DMS114 treated with DMSO at 0.1 percent for 48 hours (cell line): ENCODE results near the gene KIF1B.

ENCODE experiments used
- DNase-seq: peaks from one replicate; lab custom pipeline; 2025; ENCODE audit not compliant: unreplicated experiment; lab: John Stamatoyannopoulos, UW

Gene KIF1B

DNA sequence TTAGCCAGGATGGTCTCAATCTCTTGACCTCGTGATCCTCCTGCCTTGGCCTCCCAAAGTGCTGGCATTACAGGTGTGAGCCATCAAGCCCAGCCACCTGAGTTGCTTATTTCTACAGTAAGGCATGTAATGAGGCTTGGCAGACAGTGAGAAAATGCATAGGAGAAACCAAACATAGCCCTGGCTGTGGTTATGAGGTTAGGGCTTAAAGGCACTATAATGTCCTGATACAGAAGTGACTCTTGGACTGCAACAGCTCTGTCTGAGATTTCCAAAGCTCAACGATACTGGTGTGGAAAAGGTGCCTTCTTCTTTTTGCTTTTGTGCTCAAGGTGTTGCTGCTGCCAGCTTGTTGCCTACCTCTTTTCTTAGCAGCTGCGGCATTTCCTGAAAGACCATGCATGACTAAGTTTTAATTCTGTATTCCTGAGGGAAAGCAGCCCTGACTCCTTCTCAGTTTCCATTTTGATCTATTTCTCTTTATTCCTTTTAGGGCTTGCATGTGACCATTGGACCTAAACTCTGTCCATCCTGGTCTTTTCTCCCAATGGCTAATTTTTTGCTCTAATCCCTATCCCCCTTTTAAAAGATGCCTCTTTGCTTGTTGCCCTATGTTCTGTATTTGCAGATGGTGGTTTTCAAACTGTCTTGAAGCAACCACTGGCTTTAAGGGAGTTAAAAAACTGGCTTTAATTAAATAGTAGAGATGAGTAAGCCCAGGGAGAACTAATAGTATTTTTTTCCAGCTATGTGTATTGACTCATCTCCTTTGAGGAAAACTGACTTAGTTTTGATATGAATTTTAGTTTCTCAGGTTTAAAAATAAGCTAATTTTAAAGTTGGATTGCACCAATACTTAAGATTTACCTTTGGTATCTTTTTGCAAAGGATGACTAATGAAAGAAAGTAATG is 70.3 kb downstream of the KIF1B start:
- no peak for DNase-seq

DNA sequence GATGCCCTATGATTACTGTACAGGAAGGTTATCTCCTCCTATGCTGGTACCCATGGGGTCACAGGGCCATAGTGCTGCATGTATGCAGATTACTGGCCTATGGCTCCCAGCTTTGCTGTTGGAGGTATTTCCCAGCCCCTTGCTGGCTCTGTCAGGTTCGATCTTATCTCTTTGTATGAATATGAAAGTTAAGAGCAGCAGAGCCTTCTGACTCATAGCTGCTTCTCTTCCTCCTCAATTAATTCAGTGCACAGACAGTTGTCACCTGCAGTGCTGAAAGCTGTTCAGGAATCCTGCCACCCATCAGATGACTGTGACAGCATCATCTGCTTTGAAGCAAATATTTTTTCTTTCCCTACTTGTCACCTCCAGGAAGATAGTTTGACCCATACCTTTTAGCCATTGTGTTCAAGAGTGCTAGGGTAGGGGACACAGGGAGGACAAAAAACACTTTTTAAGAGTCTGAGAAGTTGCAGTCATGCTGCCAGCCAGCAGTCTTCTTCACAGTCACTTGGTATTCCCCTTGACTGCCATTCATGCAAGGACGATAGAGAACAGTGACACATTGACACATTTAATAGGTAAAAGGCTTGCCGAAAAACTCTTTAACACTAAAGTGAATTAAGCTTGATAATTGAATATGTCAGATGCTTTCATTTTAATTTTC is 73.1 kb downstream of the KIF1B start:
- DNase-seq: no peak

GRCh38 chr1:10286244-10286643 is 75.9 kb downstream of the KIF1B start:
- no peak for DNase-seq

DNA sequence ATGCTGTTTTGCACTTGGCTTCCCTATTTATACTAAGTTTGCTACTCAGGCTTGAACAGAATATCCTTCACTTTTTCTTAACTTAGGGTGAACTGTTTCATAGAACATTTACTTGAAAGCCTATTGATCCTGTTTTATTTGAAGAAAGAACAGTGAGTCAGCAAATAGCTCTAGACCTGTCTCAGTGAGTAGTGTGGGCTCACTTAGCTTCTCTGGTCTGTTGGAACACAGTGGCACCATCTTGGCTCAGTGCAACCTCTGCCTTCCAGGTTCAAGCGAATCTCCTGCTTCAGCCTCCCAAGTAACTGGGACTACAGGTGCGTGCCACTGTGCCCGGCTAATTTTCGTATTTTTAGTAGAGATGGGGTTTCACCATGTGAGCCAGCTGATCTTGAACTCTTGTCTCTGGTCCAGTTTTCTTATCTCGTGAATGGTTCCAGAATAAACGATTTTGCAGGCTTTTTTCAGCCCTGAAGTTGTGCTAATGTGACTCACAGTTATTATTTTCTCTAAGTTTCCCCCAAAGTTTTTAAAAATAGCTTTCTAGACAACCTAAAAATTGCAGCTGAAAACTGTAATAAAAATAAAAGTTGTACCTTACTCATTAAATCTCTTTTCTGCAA is 76.8 kb downstream of the KIF1B start:
- DNase-seq: no peak

DNA sequence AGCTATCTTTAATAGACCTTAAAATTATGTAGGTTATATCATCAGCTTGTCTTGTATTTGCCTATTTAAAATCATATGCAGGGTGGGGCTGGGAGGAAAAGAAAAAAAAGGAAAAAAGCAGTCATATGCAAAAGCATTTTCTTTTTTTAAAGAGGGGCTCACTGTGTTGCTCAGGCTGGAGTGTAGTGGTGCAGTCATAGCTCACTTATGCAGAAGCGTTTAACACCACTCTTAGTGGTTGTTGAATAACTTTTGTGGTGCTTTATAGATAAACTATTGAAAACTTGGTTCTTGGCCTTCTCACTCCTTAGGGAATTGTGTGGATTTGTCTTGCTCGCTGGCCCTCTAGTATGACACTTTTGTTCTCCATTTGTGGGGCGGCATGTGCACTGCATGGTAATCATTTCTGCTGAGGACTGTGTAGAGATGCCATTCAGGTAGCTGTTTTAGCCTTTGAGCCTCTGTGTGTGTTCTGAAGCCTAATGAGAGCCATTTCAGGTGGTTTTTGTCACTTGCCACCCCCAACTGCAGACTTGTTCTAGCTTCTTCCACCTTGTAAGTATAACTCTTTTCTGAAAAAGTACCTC is 77.8 kb downstream of the KIF1B start:
- DNase-seq: no peak

GRCh38 chr1:10291705-10292104 is 81.3 kb downstream of the KIF1B start:
- no peak for DNase-seq

GRCh38 chr1:10292188-10292587 is 81.8 kb downstream of the KIF1B start:
- no peak for DNase-seq

GRCh38 chr1:10295481-10296085 is 85.2 kb downstream of the KIF1B start:
- DNase-seq: no peak

DNA sequence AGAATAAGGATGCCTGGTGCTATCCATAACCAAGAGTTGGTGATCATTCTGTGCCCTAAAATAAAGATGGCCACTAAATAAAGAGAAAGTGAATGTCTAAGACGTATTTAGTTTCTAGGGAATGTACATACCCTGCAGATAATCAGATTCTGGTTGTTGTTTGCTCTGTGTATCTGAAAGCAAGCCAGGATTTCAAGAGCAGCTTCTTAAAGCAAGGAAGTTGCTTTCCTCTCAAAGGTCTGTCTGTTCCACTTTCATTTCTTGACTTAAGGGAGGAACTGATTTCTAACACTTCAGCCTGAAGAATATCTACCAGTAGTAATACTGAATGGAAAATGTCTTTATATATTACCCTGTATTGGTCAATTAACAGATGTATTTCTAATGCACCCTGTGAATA is 88.8 kb downstream of the KIF1B start:
- DNase-seq: no peak

DNA sequence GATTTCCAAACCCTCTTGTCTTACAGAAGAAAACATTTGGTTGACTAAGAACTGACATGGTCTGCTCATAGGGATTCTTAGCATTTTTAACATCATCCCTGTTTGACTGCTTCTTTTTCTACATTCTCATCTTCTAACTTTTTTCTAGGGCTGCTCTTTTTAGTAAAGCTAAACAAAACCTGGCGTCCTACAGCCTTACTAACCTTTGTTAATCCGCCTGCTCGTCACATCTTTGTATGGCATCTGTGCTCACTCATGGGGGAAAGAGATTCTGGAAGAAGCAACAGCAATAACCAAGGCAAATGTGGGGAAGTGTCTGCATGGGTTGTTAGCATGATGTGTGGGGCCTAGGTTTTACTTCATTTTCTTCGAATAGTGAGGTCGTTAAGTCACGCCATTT is 92.0 kb downstream of the KIF1B start:
- DNase-seq: no peak

DNA sequence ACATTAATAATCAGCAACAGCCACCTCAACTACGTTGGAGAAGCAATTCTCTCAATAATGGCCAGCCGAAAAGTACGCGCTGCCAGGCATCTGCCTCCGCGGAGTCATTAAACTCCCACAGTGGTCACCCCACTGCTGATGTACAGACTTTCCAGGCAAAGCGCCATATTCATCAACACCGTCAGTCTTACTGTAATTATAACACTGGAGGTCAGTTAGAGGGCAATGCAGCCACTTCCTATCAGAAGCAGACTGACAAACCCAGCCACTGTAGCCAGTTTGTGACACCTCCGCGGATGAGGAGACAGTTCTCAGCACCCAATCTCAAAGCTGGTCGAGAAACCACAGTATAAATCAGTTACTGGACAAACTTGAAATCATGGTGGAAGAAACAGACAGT is 93.9 kb downstream of the KIF1B start:
- no peak for DNase-seq

GRCh38 chr1:10306435-10306834 is 96.1 kb downstream of the KIF1B start:
- no peak for DNase-seq

- no peak for DNase-seq
Measured at GRCh38 chr1:10308001-10308400, 97.6 kb downstream of the KIF1B start.

DNA sequence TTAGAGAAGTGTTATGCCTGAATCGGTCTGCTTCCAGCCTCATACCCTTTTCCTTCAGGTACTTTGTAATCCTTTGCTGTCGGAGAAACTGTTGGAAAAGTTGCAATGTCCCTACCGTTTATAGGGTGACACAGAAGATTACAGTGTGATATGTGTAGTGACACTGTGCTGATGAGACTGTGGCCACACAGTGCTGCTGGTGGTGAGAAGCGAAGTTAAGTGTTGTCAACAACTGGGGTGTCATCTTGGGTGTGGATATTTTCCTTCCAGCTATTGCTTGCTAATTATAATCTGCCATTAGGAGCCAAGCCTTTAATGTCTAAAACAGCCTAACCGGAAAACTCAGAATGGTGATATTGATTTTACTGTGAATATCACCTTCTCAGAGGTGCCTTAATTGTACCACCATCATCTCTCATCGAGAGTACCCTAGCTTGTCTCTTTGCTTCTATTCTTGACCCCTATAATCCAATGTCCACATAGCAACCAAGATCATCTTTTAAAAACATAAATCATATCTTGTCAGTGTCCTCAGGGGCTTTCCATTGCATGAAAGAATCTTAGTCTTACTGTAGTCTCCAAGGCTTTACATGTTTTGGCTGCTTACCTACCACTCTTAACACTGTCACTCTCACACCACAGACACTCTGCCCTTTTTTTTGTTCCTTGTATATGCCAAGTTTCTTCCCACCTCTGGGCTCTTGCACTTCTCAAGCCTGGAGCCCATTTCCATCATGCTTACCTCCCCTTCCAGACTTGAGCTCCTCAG is 99.1 kb downstream of the KIF1B start:
- no peak for DNase-seq

- no peak for DNase-seq
Measured at GRCh38 chr1:10316752-10317151, 106.4 kb downstream of the KIF1B start.

DNA sequence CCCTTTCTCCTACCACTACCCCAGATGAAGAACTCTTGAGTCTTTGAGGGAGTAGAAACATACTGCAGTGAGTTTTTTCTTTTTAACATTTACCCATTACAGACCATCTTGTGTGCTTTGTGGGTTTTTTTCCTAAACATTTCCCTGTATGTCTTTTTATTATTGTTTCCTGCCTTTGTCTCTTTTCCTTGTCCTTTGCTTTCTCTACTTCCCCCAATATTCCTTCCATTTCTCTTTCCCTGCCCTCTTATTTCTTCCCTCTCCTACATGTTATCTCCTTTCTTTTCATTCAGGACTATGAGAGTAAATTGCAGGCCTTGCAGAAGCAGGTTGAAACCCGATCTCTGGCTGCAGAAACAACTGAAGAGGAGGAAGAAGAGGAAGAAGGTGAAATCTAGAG is 109.4 kb downstream of the KIF1B start:
- DNase-seq: no peak

- DNase-seq: no peak
Measured at GRCh38 chr1:10320336-10320735, 110.0 kb downstream of the KIF1B start.

DNA sequence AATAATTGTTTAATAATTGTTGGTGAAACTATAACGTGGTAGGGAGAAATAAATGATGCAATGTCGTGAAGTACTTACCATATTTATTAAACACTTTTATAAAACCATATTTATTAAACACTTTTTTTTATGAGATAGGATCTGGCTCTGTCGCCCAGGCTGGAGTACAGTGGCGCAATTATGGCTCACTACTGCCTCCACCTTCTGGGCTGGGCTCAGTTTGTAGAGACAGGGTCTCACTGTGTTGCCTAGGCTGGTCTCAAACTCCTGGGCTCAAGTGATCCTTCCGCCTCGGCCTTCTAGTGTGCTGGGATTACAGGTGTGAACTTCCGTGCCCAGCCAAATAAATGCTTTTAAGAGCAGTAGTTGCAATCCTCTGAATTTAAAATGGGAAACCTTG is 112.5 kb downstream of the KIF1B start:
- no peak for DNase-seq

- no peak for DNase-seq
Measured at GRCh38 chr1:10324627-10325026, 114.3 kb downstream of the KIF1B start.

DNA sequence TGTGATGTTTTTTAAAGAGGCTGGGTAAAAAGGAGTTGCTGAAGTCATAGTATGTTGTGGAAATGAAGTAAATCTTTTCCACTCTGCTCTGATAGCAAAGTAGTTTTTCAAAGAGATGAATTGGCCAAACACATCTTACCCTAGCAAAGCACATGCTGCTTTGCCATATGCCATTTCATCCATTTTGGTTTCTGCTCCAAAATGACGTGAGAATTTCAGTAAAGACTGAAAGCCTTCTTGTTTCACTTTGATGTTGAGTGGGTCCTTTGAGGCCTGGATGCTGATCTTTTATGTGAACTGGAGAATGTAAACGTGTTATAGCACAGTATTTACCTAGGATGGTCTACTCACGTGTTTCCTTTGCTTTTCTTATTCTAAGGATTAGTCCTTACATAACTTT is 115.2 kb downstream of the KIF1B start:
- DNase-seq: no peak

- DNase-seq: no peak
Measured at GRCh38 chr1:10326251-10326650, 115.9 kb downstream of the KIF1B start.
